Common myeloid progenitor, CD34-positive (primary cell): ENCODE results near the gene PLEKHG4B.

Experiments
- CTCF ChIA-PET: fragments of 350-600 bp; sonication (Branson Sonifier 250); formaldehyde crosslinking; loops from one replicate; lab custom pipeline; 2021; ENCODE audit warnings: antibody characterized with exemption; lab: Charles Lee
- POLR2A ChIA-PET: fragments of 350-600 bp; sonication (Branson Sonifier 250); formaldehyde crosslinking; loops from one replicate; lab custom pipeline; 2021; ENCODE audit warnings: antibody characterized with exemption; lab: Charles Lee
- DNase-seq, 3 donors: peaks; one replicate each; pipeline versions ENCODE4 v3.0.0 to v3.0.0-alpha.2; 2013
- H3K27ac ChIP-seq, 2 experiments: 1 replicate in 1 of 2; 2 replicates in 1 of 2; pipeline ENCODE4 v1.7.0; 2013; ENCODE audit warnings: inconsistent platforms in 2 of 2, low read length in 2 of 2, mild to moderate bottlenecking in 2 of 2, low read depth in 1 of 2, moderate library complexity in 1 of 2; ENCODE audit not compliant: severe bottlenecking in 2 of 2, insufficient read depth in 1 of 2, poor library complexity in 1 of 2
- H3K27me3 ChIP-seq, 5 experiments: replicated peaks in 2 of 5; 1 replicate in 3 of 5; 2 replicates in 2 of 5; pipeline versions ENCODE4 v1.6.1 to v1.7.0; 2013; ENCODE audit warnings: low read length in 4 of 5, mild to moderate bottlenecking in 2 of 5, moderate library complexity in 2 of 5, inconsistent platforms in 1 of 5; ENCODE audit not compliant: insufficient read depth in 5 of 5, control insufficient read depth in 4 of 5
- H3K36me3 ChIP-seq, 4 experiments: 1 replicate in 2 of 4; 2 replicates in 2 of 4; pipeline versions ENCODE4 v1.6.1 to v1.7.0; 2013; ENCODE audit warnings: low read length in 3 of 4, control low read depth in 1 of 4, mild to moderate bottlenecking in 1 of 4; ENCODE audit not compliant: control insufficient read depth in 4 of 4, insufficient read depth in 4 of 4
- H3K4me1 ChIP-seq, 4 experiments: 1 replicate in 3 of 4; 2 replicates in 1 of 4; pipeline versions ENCODE4 v1.6.1 to v1.7.1; 2013; ENCODE audit warnings: low read length in 3 of 4, mild to moderate bottlenecking in 3 of 4, control low read depth in 1 of 4, inconsistent platforms in 1 of 4, moderate library complexity in 1 of 4; ENCODE audit not compliant: control insufficient read depth in 4 of 4, insufficient read depth in 4 of 4; ENCODE audit errors: control extremely low read depth in 1 of 4
- H3K4me3 ChIP-seq, 7 experiments: 1 replicate in 4 of 7; 2 replicates in 3 of 7; pipeline versions ENCODE4 v1.5.1 to v1.7.0; 2013; ENCODE audit warnings: mild to moderate bottlenecking in 7 of 7, low read length in 6 of 7, moderate library complexity in 6 of 7, inconsistent platforms in 2 of 7, low read depth in 2 of 7, control low read depth in 1 of 7; ENCODE audit not compliant: insufficient read depth in 4 of 7, control insufficient read depth in 1 of 7; ENCODE audit errors: extremely low read depth in 1 of 7
- H3K9me3 ChIP-seq, 5 experiments: 1 replicate in 4 of 5; 2 replicates in 1 of 5; pipeline versions ENCODE4 v1.6.1 to v1.7.1; 2013; ENCODE audit warnings: low read length in 4 of 5, mild to moderate bottlenecking in 2 of 5, inconsistent platforms in 1 of 5, low read depth in 1 of 5, moderate library complexity in 1 of 5; ENCODE audit not compliant: control insufficient read depth in 4 of 5, insufficient read depth in 2 of 5; ENCODE audit errors: control extremely low read depth in 1 of 5
- WGBS: methylation state at CpG from one replicate; pipeline ENCODE4 v1.1.5; 2013; ENCODE audit not compliant: insufficient coverage; 5-methylcytosine and 5-hydroxymethylcytosine counted together

PLEKHG4B gene

DNA sequence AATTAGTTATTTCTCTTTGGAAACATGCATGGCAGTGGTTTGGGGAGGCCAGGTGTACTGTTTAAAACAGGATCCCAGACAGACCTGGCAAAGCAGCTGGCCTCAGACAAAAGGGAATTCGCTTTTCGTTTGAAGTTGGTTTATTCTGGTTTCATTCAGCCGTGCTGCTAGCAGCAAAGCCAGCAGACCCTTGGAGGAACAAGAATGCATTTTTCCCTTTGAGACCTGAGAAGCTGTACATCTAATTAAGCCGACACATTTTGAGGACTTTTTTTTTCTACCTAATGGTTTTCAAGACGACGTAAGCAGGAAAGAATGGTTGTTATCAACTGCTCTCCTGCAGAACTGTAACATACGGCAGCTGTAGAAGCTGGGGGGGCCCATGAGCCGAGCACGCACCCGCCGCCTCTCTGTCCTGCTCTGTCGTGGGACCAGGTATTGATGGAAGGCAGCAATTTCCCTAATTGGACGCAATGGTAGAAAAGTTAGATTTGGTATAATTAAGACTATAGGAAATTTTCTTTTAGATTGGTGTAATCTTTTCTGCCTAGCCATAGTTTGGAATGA lies 13.6 kb downstream of the PLEKHG4B start:
- ChIA-PET POLR2A (no interaction called here), CTCF (interaction anchor here (1.5 kb wide), 1 partner anchor 10 kb away, joined by 3 read pairs; no protein-coding TSS in a partner anchor)
- H3K4me3 ChIP-seq = no peak overlapping the region
- H3K9me3 ChIP-seq = no peaks in the 10 kb centered on the region
- 90% methylated on average over 11 of the region's 13 CpGs for WGBS
- DNase-seq = no peak
- H3K27me3 ChIP-seq = no peaks in the 10 kb centered on the region
- no peak overlapping the region for H3K27ac ChIP-seq
- H3K4me1 ChIP-seq = no peaks in the 10 kb centered on the region
- peaks cover 0 to 2% (median 0%) of the 10 kb centered on the region in 4 experiments for H3K36me3 ChIP-seq

DNA sequence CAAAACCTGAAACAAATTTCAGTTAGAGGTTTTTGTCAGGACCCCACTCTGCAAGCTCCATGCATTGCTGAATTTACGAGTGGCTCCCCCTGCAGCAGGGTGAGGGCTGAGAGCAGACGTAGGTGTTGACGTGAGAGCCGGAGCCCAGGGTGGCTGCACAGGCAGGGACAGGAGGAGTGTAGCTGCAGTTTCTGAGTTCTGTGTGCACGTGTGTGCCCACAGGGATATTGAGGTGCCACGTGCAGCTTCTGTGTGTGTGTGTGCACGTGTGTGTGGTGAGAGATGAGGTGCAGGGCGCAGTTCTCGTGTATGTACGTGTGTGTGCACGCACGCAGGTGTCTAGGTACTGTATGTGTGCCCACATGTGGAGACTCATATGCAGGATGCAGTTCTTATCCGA lies 14.6 kb downstream of the PLEKHG4B start:
- no peak for DNase-seq
- no peaks in the 10 kb centered on the region for H3K9me3 ChIP-seq
- H3K27me3 ChIP-seq = no peaks in the 10 kb centered on the region
- no peak overlapping the region for H3K27ac ChIP-seq
- peaks cover 0 to 2% (median 0%) of the 10 kb centered on the region in 4 experiments for H3K36me3 ChIP-seq
- H3K4me1 ChIP-seq = no peaks in the 10 kb centered on the region
- CTCF ChIA-PET = interaction anchor here (1.5 kb wide), 1 partner anchor 9 kb away, joined by 3 read pairs; no protein-coding TSS in a partner anchor
- WGBS = 98% methylated on average over 13 of the region's 13 CpGs
- no peak overlapping the region for H3K4me3 ChIP-seq
- POLR2A ChIA-PET = no interaction called here

DNA sequence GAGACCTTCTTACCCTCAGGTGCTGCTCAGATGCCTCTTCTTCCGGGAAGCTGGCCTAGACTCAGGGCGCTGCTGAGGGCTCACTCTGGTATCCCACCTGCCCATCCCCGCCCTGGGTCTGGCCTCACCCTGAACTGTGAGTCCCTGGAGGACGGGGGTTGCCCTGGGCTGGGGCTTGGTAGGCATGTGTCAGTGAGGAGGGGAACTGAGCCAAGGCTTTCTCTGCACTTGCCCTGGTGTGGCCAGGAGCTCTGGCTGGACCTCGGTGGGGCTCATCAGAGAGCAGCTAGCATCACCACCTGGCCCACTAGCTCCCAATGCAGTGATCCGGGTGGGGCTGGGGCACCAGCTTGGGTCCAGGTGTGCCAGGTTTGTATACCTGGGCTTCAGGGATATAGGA lies 15.6 kb downstream of the PLEKHG4B start:
- Histone ChIP-seq H3K27ac (no peak overlapping the region), H3K36me3 (peaks cover 0 to 2% (median 0%) of the 10 kb centered on the region in 4 experiments), H3K27me3 (no peaks in the 10 kb centered on the region), H3K9me3 (no peaks in the 10 kb centered on the region), H3K4me3 (no peak overlapping the region), H3K4me1 (no peaks in the 10 kb centered on the region)
- ChIA-PET POLR2A (no interaction called here), CTCF (interaction anchor here (1.6 kb wide), 1 partner anchor 15 kb away, joined by 5 read pairs; no protein-coding TSS in a partner anchor)
- no peak for DNase-seq
- WGBS = 96% methylated on average over 3 of the region's 6 CpGs

DNA sequence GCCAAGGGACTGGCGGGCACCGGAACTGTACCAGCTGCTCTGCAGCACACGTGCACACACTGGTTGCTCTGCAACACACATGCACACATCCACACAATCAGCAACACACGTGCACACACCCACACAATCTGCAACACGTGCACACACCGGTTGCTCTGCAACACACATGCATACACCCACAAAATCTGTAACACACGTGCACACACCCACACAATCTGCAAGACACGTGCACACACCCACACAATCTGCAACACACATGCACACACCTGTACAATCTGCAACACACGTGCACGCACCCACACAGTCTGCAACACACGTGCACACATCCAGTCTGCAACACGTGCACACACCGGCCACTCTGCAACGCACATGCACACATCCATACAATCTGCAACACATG lies 17.9 kb downstream of the PLEKHG4B start:
- DNase-seq = no peak
- no peaks in the 10 kb centered on the region for H3K4me1 ChIP-seq

DNA sequence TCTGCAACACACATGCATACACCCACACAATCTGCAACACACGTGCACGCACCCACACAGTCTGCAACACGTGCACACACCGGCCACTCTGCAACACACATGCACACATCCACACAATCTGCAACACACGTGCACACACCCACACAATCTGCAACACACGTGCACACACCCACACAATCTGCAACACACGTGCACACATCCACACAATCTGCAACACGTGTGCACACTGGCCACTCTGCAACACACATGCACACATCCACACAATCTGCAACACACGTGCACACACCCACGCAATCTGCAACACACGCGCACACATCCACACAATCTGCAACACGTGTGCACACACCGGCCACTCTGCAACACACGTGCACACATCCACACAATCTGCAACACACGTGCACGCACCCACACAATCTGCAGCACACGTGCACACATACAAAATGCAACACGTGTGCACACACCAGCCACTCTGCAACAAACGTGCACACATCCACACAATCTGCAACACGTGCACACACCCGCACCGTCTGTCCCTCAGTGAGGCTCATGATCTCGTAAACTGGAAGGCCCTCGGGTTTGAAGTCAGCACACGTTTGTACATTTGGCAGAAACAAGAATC lies 18.4 kb downstream of the PLEKHG4B start:
- CTCF ChIA-PET = interaction anchor here (1.4 kb wide), 1 partner anchor 80 kb away, joined by 3 read pairs; the partner anchor contains the start of gene LRRC14B
- Histone ChIP-seq H3K9me3 (no peaks in the 10 kb centered on the region), H3K4me3 (no peak overlapping the region), H3K27ac (no peak overlapping the region), H3K36me3 (peaks cover 0 to 24% (median 1%) of the 10 kb centered on the region in 4 experiments), H3K27me3 (no peaks in the 10 kb centered on the region), H3K4me1 (no peaks in the 10 kb centered on the region)
- WGBS = 96% methylated on average over 23 of the region's 26 CpGs
- POLR2A ChIA-PET = no interaction called here
- no peak for DNase-seq

More for the DNA sequence above, 17.9 kb downstream of the PLEKHG4B start:
- H3K36me3 ChIP-seq = peaks cover 0 to 18% (median 1%) of the 10 kb centered on the region in 4 experiments
- H3K27me3 ChIP-seq = no peaks in the 10 kb centered on the region
- no peaks in the 10 kb centered on the region for H3K9me3 ChIP-seq
- no peak overlapping the region for H3K4me3 ChIP-seq
- no peak overlapping the region for H3K27ac ChIP-seq
- CTCF ChIA-PET = no interaction called here
- WGBS = 94% methylated on average over 11 of the region's 14 CpGs
- POLR2A ChIA-PET = no interaction called here

DNA sequence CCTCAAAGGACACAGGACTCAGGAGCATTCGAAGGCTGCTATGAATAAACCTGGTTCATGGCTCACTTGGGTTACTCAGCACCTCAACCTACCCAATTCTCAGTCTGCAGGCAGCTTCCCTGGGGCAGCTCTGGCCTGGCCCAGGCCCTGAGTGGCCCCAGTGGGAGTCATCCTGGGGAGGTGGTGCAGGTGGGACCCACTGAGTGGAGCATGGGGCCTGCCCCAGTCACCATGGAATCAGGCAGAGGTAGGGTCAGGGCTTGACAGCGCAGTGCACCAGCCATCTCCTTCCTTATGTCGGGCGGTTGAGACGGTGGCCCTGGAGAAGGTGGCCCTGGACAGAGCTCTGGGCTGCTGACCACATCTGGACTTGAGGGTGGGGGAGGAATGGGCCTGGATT lies 19.2 kb downstream of the PLEKHG4B start:
- no peaks in the 10 kb centered on the region for H3K27me3 ChIP-seq
- POLR2A ChIA-PET = no interaction called here
- peaks cover 0 to 31% (median 1%) of the 10 kb centered on the region in 4 experiments for H3K36me3 ChIP-seq
- CTCF ChIA-PET = interaction anchor here (1.4 kb wide), 1 partner anchor 80 kb away, joined by 3 read pairs; the partner anchor contains the start of gene LRRC14B
- no peaks in the 10 kb centered on the region for H3K4me1 ChIP-seq
- H3K27ac ChIP-seq = no peak overlapping the region
- H3K9me3 ChIP-seq = no peaks in the 10 kb centered on the region
- 100% methylated on average over 2 of the region's 5 CpGs for WGBS
- no peak overlapping the region for H3K4me3 ChIP-seq
- DNase-seq = no peak

DNA sequence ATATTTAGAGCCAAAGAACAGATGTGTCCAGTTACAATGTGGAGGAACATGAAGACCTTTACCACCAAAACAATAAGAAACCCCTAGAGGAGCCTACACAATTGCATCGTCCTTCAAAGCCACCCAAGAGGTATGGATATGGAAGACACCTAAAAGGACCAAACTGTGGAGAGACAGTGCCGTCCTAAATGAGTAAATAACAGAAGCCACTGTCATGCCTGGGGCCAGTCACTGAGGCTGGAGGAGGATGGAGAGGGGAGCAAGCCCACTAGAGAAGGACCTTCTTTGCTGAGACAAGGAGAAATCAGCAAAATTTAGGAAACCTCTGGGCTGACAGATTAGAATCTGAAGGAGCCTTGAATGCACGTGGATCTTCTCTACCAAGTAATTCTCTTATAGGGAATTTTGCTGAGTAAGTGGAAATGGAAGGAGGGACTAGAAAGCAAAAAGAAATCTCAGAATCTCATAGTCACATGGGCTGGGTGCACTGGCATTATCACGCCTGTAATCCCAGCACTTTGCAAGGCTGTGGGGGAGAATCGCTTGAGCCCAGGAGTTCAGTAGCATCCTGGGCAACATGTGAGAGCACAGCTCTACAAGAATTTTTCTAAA lies 27.6 kb downstream of the PLEKHG4B start:
- Histone ChIP-seq H3K27ac (no peak overlapping the region), H3K9me3 (peaks cover 2 to 25% (median 6%) of the 10 kb centered on the region in 5 experiments), H3K36me3 (peaks cover 0 to 32% (median 2%) of the 10 kb centered on the region in 4 experiments), H3K27me3 (no peaks in the 10 kb centered on the region), H3K4me1 (no peaks in the 10 kb centered on the region), H3K4me3 (no peak overlapping the region)
- ChIA-PET POLR2A (no interaction called here), CTCF (no interaction called here)
- 99% methylated on average over 5 of the region's 5 CpGs for WGBS
- no peak for DNase-seq
